Posterior vena cava (tissue), 2 donors: ENCODE data around the gene RAC3. TPM values are rescaled to one million over a fixed set of nuclear protein-coding genes. Genes with fewer than 3 reads are reported as not detected.

Experiments used
- DNase-seq: peaks from one replicate; pipeline ENCODE4 v3.0.0-alpha.2; 2020; ENCODE audit warnings: low spot score
- intact Hi-C, 2 donors: fragments of 100-400 bp; cut with DNase I; formaldehyde crosslinking; loops; one replicate each; pipeline versions ENCODE4 v1.14.1 to v1.14.2; 2022 to 2023
- total RNA-seq, 2 donors: library from RNA; stranded (reverse); fragmentation: NEBNext Ultra II Directional; extraction: Animal tissue kit (Norgen Biotek cat#: 25700); gene quantifications; one replicate each; pipeline ENCODE4 v1.2.1, GENCODE V29; 2021
- donor health status: DM: yes; HTN: yes; CAD: no.
- donor health status: DM: yes; HTN: yes; CAD: no.

Gene RAC3
- total RNA-seq, 2 donors from 2014 or later = 1.0 to 1.3 TPM

- intact Hi-C loops = no loop called here
- DNase-seq = no peak
Measured at GRCh38 chr17:82010575-82011525, 20.6 kb upstream of the RAC3 start.

- intact Hi-C loops = no loop called here
- DNase-seq = no peak
Measured at GRCh38 chr17:82011617-82012187, 19.8 kb upstream of the RAC3 start.

GRCh38 chr17:82012261-82012639 lies 19.2 kb upstream of the RAC3 start:
- DNase-seq = no peak
- intact Hi-C loops = no loop called here

- no peak for DNase-seq
- intact Hi-C loops = no loop called here
Measured at GRCh38 chr17:82012640-82013295, 18.7 kb upstream of the RAC3 start.

- no peak for DNase-seq
- intact Hi-C loops = no loop called here
Measured at GRCh38 chr17:82013341-82013740, 18.1 kb upstream of the RAC3 start.

GRCh38 chr17:82013772-82014321 lies 17.6 kb upstream of the RAC3 start:
- intact Hi-C loops = no loop called here
- no peak for DNase-seq

DNA sequence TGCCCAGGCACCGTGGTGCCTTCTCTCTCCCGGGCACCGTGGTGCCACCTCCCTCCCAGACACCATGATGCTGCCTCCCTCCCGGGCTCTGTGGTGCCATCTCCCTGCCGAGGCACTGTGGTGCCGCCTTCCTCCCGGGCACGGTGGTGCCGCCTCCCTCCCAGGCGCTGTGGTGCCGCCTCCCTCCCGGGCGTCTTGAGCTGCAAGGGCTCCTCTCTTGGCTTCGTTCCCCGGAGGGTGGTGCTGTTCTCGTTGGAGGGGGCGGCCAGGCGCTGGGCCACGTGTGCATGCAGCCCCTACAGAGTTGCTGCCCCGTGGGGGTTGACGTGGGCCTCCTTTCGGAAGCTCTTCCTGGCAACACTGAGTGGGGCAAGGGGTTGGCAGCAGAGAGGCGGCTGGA lies 17.0 kb upstream of the RAC3 start:
- intact Hi-C loops = no loop called here
- no peak for DNase-seq

GRCh38 chr17:82014971-82015310 lies 16.5 kb upstream of the RAC3 start:
- DNase-seq = no peak
- intact Hi-C loops = no loop called here

DNA sequence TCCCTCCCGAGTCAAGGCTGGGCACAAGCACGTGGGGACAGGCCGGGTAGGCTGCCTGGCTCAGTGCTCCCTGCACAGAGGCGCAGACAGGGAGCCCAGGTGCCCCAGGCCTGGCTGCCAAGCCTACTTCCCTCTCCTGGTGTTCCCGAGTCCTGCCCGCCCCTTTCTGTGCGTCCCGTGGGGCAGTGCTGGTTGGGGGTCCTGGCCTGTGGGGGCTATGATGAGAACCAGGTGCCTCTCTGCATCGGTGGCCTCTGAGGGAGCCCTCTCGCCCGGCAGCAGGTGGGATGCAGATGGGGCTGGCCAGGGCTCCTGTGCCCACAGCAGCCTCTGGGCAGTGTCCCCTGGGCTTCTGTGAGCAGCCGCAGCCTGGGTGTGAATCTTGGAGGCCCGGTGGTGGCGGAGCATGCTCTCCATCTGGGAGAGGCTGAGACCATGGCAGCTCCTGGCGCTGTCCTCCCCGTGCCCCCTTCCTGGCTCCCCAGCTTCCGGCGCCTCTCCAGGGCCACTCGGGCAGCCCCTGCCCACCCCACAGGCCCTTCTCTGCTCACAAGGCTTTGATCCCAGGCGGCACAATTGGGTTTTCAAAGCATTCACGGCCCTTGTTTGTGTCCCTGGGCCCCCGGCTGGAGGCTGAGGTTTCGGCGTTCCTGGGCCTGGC lies 16.0 kb upstream of the RAC3 start:
- DNase-seq = no peak

GRCh38 chr17:82016061-82016874 lies 15.2 kb upstream of the RAC3 start:
- intact Hi-C loops = no loop called here

More for the DNA sequence above, 16.0 kb upstream of the RAC3 start:
- intact Hi-C loops = no loop called here

DNA sequence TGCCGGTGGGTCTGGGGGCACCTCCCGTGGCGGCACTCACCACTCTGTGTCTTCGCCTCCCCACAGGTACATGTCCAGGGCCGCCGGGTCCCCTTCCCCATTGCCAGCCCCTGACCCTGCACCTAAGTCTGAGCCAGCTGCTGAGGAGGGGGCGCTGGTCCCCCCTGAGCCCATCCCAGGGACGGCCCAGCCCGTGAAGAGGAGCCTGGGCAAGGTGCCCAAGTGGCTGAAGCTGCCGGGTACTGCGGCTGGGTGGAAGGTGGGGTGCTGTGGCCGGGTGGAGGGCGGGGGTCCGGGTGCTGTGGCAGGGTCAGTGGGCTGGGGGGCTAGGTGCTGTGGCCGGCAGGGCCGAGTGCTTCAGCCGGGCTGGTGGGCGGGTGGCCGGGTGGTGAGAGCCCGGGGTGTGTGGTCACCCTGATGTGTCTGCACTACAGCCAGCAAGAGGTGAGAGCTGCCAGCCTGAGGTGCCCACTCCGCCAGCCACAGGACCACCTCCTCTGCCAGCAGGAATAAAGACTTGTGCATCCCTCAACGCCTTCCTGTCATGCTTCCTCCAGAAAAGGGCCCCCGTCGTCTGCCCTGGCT lies 14.5 kb upstream of the RAC3 start:
- no peak for DNase-seq
- intact Hi-C loops = no loop called here

More at GRCh38 chr17:82016061-82016874, 15.2 kb upstream of the RAC3 start:
- DNase-seq = no peak

DNA sequence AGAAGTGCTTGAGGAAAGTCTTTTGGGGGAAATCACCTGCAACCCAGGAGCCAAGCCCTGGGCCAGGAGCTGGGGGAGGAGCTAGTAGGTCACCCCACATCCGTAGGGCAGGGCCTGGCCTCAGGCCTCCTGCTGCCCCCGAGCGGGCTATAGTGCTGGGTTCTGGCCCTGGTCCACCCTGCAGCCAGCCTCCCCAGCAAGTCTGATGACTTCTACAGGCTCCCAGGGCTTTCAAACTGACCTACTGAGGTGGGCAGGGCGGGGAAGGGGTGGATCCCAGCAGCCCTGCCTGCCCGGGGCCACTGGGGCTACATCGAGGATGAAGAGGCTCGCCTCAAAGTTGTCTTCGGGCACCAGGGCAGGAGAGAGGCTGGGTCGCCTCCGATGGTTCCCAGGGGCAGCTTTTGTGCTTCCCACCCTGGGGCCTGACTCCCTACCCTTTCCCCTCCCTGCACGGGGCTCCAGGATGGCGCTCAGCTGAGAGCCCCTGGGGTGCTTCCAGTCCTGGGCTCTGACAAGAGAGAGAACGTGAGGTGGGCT lies 13.8 kb upstream of the RAC3 start:
- no peak for DNase-seq
- intact Hi-C loops = no loop called here

DNA sequence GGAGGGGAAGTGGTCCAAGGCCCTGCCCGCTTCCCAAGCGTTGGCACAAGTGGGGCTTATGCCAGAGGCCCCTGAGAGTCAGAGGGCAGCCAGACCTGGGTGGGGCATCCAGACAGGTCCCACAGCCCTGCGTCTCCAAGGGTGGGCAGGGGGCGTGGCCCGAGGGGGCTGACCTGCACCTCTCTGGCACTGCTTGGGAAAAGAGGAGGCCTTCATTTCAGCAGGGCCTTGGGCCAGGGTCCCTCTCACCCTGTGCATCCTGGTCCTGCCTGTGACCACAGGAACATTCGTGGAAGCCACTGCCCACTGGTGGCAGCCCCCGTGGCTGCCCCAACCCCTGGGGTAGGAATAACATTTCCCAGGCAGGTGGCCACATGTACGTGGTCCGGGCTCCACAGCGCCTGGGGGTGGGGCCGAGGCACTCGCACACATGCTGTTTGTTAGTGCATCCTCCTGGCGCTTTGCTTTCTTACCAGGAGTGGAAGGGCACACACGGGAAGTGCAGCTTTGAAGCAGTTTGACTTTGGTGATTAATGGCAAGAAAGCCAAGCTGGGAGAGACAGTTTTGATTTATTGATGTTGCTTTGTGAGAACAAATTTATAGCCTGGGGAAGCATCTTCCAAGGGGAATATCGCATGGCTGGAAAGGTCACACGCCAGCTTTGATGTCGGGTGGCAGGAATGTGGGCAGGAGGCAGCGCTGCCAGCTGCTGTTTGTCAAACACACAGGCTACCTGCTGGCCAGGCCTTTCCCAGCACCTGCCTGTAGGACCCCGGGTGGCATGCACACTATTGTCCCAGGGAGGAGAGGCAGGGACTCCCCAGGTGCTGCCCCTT lies 13.1 kb upstream of the RAC3 start:
- intact Hi-C loops = no loop called here

DNA sequence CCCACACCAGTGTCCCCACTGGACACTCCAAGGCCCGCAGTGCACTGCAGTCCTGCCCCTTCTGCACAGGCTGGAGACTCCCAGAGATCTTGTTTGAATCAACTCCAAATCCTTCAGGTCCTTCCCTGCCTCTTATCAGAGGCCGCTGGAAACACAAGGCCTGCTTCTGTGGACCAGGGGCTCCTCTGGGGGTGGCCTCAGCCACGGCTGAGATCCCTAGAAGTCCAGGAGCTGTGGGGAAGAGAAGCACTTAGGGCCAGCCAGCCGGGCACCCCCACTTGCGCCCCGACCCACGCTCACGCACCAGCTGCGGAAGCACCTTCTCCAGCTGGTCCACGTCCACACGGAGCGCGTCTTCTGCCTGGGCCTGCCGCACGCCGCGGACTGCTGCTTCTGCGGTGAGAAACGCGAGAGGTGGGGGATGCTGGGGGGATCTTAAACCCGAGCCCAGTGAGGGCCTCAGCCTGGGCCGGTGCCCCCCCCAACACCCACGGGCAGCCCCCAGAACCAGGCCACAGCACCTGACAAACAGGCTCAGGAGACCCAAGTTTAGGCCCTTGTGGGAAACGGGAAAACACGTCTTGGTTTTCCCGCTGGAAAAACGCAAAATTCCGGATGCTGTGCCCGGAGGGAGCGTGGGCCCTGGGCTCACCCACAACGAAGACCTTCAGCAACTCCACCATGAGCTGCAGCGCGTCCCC lies 12.3 kb upstream of the RAC3 start:
- no peak for DNase-seq
- intact Hi-C loops = no loop called here

More for the DNA sequence above, 13.1 kb upstream of the RAC3 start:
- DNase-seq = no peak

DNA sequence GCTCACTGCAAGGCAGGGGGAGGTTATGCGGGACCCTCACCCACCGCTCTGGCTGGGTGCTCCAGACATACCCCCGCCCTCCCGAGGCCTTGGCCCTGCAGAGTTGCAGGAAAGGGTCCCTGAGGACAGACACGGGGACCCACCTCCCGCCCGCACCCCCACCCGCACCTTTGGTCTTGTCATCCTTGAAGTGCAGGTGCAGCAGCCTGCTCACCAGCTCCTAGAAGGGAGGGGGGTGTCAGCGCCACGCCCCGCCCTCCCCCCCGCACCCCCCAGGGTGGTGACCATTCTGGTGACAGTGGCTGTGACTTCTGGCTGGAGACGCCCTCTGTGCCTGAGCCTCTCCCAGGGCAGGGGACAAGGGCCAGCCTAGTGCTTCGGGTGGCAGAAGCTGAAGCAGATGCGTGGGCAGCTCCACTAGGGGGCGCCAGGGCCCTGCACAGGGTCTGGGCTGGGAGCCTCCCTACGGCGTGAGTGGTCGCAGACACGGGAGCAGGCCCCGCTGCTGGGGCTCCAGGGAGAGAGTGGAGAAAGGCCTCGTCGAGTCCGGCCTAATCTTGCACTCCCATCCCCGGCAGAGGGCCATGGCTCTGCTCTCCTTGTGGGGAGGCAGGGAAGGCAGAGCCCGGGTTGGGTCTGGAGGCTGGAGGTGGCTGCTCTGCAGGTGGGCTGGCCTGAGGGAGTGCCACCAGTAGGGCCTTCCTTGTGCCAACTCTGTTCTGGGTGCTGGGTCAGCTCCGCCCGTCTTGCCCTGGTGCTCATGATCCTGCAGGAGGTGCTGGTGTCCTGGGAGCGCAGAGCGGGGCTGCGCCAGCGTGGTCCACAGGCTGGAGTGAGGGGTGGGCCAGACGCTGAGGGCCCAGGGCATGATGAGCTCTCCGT lies 11.5 kb upstream of the RAC3 start:
- intact Hi-C loops = loop anchor here (1.0 to 2.0 kb wide), 2 partner anchors 60 to 61 kb away; no protein-coding TSS in a partner anchor
- no peak for DNase-seq
